ENCODE measurements around the gene DOLK.

Gene DOLK

GRCh38 chr9:128899566-128900322, 47.7 kb downstream of the DOLK start:
- Histone ChIP-seq H3K4me3 (ENCODE audit: insufficient read depth, low read depth, low read length, poor library complexity, severe bottlenecking) (peak overlapping the region; percentile 16), H3K27me3 (replicated peaks; ENCODE audit: control insufficient read depth, insufficient read depth, low read length, poor library complexity, severe bottlenecking) (no peaks in the 10 kb centered on the region), H3K27ac (ENCODE audit: insufficient read depth, low read length, poor library complexity, severe bottlenecking) (peak overlapping the region; percentile 63), H3K36me3 (ENCODE audit: control insufficient read depth, insufficient read depth, low read length) (peaks cover 6% of the 10 kb centered on the region), H3K9me3 (ENCODE audit: control insufficient read depth, low read length) (no peaks in the 10 kb centered on the region), H3K4me1 (ENCODE audit: control insufficient read depth, insufficient read depth, low read length, poor library complexity, severe bottlenecking) (peaks cover 82% of the 10 kb centered on the region)
- no peak for DNase-seq

GRCh38 chr9:128898845-128899565, 48.4 kb downstream of the DOLK start:
- H3K36me3 ChIP-seq (ENCODE audit: control insufficient read depth, insufficient read depth, low read length), result peaks cover 6% of the 10 kb centered on the region
- peak overlapping the region; percentile 63 for H3K27ac ChIP-seq (ENCODE audit: insufficient read depth, low read length, poor library complexity, severe bottlenecking)
- H3K4me3 ChIP-seq (ENCODE audit: insufficient read depth, low read depth, low read length, poor library complexity, severe bottlenecking), result peak overlapping the region; percentile 16
- H3K27me3 ChIP-seq (replicated peaks; ENCODE audit: control insufficient read depth, insufficient read depth, low read length, poor library complexity, severe bottlenecking), result no peaks in the 10 kb centered on the region
- DNase-seq, result no peak
- H3K9me3 ChIP-seq (ENCODE audit: control insufficient read depth, low read length), result no peaks in the 10 kb centered on the region
- peaks cover 82% of the 10 kb centered on the region for H3K4me1 ChIP-seq (ENCODE audit: control insufficient read depth, insufficient read depth, low read length, poor library complexity, severe bottlenecking)

- no peak overlapping the region for H3K4me3 ChIP-seq (ENCODE audit: insufficient read depth, low read depth, low read length, poor library complexity, severe bottlenecking)
- H3K4me1 ChIP-seq (ENCODE audit: control insufficient read depth, insufficient read depth, low read length, poor library complexity, severe bottlenecking), result peaks cover 77% of the 10 kb centered on the region
- H3K9me3 ChIP-seq (ENCODE audit: control insufficient read depth, low read length), result no peaks in the 10 kb centered on the region
- H3K36me3 ChIP-seq (ENCODE audit: control insufficient read depth, insufficient read depth, low read length), result peaks cover 6% of the 10 kb centered on the region
- no peak for DNase-seq
- peak overlapping the region; percentile 63 for H3K27ac ChIP-seq (ENCODE audit: insufficient read depth, low read length, poor library complexity, severe bottlenecking)
- no peaks in the 10 kb centered on the region for H3K27me3 ChIP-seq (replicated peaks; ENCODE audit: control insufficient read depth, insufficient read depth, low read length, poor library complexity, severe bottlenecking)
Measured at GRCh38 chr9:128898382-128898781, 49.0 kb downstream of the DOLK start.

GRCh38 chr9:128895556-128895955, 51.8 kb downstream of the DOLK start:
- Histone ChIP-seq H3K36me3 (ENCODE audit: control insufficient read depth, insufficient read depth, low read length) (peaks cover 23% of the 10 kb centered on the region), H3K4me1 (ENCODE audit: control insufficient read depth, insufficient read depth, low read length, poor library complexity, severe bottlenecking) (peaks cover 62% of the 10 kb centered on the region), H3K27me3 (replicated peaks; ENCODE audit: control insufficient read depth, insufficient read depth, low read length, poor library complexity, severe bottlenecking) (no peaks in the 10 kb centered on the region), H3K4me3 (ENCODE audit: insufficient read depth, low read depth, low read length, poor library complexity, severe bottlenecking) (no peak overlapping the region), H3K27ac (ENCODE audit: insufficient read depth, low read length, poor library complexity, severe bottlenecking) (peak overlapping the region; percentile 9), H3K9me3 (ENCODE audit: control insufficient read depth, low read length) (no peaks in the 10 kb centered on the region)
- no peak for DNase-seq
